Breast epithelium (tissue), 3 donors: Measurements from ENCODE around the gene PSMD1.

ENCODE experiments used
- CTCF ChIP-seq, 3 donors: fragments of 450-650 bp; IDR thresholded peaks; one replicate each; pipeline ENCODE4 v1.5.1; 2016 to 2017; ENCODE audit warnings: antibody characterized with exemption in 3 of 3, mild to moderate bottlenecking in 3 of 3, moderate library complexity in 3 of 3
- POLR2A ChIP-seq: fragments of 450-650 bp; IDR thresholded peaks from one replicate; pipeline ENCODE4 v1.6.1; 2016; ENCODE audit warnings: antibody characterized with exemption, mild to moderate bottlenecking, moderate library complexity
- POLR2AphosphoS5 ChIP-seq, 3 donors: sonication (generic); formaldehyde crosslinking; IDR thresholded peaks; one replicate each; pipeline ENCODE4 v1.6.1; 2017; ENCODE audit warnings: antibody characterized with exemption in 3 of 3

- TF ChIP-seq POLR2AphosphoS5 (IDR thresholded peaks at IDR 0.05) (no peak), POLR2A (no peak), CTCF (IDR thresholded peaks at IDR 0.05) (no peak)
Observed at GRCh38 chr2:231193216-231193615, 136.5 kb downstream of the PSMD1 start.
